GM18873 (cell line): ENCODE measurements around the gene EIF2S2.

ENCODE experiments used
- ATAC-seq: cut with Tn5 transposase; IDR thresholded peaks from one replicate; pipeline ENCODE4 v1.9.1; 2021; ENCODE audit warnings: mild to moderate bottlenecking, moderate library complexity, moderate number of reproducible peaks; ENCODE audit not compliant: unreplicated experiment, low FRiP score

The EIF2S2 gene

GRCh38 chr20:34066476-34067090 lies 45.5 kb downstream of the EIF2S2 start:
- no peak for ATAC-seq

GRCh38 chr20:34065260-34065659 lies 46.8 kb downstream of the EIF2S2 start:
- no peak for ATAC-seq

DNA sequence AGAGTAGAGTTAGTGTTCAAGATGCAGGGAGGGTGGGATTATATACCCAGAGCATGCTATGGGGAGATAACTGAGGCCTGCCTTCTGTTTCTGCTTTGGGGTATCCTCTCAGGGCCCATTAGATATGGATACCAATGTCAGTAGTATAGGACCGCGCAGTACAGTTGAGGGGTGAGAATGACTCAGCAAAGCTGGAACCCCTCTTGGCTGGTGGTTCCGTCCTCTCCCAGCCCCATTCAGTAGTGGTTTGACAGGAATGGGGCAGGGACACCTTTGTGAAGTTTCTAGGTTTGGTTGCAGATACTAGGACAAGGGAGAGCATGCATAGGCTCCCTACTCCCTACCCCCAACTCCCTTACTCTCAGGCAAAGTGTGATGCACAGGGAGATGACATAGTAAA lies 47.8 kb downstream of the EIF2S2 start:
- no peak for ATAC-seq

GRCh38 chr20:34062570-34063482 lies 49.2 kb downstream of the EIF2S2 start:
- no peak for ATAC-seq

DNA sequence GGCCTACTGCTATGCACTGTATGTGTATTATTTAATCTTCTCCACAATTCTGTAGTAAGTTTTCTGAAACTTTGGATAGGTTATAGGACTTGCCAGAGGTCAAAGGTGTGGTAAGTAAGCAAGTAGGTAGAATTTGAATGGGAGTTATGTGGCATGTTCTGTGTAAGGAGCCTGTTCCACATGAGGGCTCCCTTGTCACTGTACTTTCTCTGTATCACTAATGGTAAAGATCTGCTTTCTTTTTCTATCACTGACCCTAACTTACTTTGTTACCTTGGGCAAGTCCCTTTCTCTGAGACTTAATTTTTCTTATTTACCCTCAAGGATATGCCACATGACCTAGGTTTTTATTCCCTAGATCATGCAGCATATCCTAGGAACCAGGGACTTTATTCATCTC lies 50.3 kb downstream of the EIF2S2 start:
- ATAC-seq = no peak

GRCh38 chr20:34060970-34061369 lies 51.1 kb downstream of the EIF2S2 start:
- ATAC-seq = no peak

GRCh38 chr20:34058831-34059230 lies 53.2 kb downstream of the EIF2S2 start:
- no peak for ATAC-seq

DNA sequence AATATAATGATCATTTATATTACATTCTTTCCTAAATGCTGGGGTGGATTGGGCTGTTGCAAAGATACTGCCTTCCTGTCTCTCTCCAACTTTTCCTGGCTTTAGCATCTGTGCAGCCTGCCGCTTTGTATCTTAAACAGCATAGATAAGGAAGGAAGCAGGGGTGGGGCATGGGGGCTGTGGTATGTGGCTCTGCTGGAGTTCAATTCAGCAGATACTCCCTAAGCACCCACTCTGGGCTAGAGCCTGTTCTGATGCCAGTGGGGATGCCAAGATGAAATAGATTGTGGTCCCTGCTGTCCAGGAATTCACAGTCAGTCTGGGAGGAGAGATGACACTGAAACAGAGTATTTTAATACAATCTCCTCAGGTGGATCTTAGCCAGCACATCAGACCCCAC lies 56.8 kb downstream of the EIF2S2 start:
- no peak for ATAC-seq

- ATAC-seq = no peak
These were observed 59.6 kb downstream of the EIF2S2 start for GRCh38 chr20:34052414-34052813.

DNA sequence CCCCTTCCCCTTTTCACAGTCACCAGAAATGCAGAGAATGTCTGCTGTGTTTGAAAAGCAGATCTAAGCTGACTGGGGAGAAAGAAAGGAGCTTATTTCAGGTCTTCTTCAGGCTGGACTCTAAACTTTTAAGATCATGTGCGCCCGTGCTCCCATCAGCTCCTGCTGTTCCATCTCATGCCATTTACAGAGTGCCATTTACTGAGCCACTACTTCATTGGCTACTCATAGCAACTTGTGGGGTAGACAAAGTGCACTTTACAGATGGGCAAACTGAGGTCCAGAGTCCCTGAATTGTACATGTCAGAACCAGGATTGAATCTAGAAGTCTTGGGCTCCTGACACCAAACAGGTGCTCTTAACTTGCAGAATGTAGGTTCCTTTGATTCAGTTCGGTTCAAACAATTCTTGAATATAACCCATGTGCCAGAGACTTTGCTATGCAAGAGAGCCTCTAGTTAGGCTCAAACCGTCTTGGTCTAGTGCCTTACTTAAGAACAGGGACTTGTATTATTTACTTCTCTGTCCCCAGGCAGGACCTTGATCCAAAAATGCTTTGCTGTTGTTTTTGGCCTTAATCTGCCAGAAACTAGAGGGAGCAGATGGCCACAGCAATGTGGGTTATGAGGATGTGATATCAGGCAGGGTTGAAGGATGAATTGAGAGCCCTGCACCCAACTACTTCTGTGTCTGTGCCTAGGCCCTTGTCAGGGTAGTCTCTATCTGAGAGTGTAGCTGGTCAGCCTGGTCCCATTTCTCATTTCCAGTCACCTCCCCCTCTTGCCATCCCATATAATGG lies 61.9 kb downstream of the EIF2S2 start:
- ATAC-seq = no peak

GRCh38 chr20:34049389-34049788 lies 62.7 kb downstream of the EIF2S2 start:
- no peak for ATAC-seq

DNA sequence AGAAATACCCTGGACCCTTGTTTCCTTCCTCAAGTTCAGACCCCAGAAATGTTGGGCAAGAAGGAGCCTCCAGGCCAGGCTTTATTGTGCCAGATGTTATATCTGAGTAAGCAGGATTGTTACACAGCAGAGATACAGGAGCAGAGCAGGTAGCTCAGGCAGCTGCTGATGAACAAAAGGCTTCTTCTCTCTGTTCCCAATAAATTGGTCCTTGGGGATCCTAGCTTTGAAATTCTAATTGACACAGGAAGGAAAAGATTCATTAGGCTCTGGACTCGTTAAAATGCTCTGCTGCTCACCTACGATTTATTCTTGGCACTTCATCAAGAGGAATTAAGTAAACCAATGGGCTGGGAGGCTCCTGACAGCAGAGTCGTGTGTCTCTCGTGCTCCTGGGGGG lies 64.1 kb downstream of the EIF2S2 start:
- no peak for ATAC-seq

DNA sequence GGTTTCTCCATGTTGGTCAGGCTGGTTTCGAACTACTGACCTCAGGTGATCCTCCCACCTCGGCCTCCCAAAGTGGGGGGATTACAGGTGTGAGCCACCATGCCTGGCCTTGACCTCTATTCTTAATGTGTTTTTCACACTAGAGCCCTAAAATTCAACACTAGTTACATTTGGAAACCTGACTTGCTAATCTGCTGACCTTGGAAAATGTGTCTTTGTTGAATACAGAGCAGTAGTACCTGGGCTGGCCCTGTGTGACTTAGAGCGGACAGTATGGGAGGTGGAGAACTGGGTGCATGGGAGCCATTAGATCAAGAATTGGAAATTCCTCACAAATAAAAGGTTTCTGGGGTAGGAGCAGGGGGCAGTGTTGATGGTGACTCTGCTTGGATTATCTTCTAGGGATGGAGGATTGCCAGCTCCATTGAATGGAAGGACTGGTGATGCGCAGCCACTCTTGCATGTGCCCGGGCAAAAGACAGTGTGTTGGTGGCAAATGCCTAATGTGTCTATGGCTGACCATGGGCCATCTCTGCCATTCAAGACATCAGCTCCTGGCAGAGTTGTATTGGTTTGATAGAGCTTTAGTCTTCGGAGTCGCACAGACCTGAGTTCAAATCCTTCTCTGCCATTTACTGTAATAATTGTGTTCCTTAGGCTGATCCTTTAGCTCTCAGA lies 64.9 kb downstream of the EIF2S2 start:
- no peak for ATAC-seq

DNA sequence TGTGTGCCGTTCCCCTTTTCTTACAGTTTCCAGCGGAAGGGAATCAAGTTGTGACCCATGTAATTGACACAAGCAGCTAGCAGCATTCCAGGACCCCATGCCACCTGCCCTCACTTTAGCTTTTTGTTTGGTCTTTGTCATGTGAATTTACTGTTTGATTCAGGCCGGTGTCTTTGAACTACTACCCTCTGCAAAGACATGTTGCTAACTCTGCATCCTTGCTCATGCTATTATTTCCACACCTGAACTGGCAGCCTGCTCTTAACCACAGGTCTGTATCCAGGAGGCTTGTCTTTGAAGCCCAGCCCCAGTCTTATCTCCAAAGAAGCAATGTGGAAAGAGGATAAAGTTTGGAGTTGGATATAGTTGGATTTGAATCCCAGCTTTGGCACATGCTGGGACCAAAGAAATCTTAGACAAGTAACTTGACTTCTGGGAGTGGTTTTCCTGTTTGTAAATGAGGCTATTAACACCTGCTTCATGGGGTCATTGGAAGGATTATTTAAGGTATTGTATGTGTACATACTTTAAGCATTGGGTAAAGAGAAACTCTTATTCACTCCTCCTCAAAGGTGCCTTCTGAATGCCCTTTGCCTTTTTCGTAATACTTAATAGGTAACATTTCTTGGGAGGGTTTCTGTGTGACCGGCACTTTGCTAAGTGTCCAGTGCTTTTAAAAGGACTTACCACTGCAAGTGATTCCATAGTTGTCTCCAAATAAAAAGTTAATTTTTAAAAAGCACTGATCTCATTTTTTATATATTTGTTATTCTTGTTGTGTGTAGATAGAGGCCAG lies 65.9 kb downstream of the EIF2S2 start:
- no peak for ATAC-seq

DNA sequence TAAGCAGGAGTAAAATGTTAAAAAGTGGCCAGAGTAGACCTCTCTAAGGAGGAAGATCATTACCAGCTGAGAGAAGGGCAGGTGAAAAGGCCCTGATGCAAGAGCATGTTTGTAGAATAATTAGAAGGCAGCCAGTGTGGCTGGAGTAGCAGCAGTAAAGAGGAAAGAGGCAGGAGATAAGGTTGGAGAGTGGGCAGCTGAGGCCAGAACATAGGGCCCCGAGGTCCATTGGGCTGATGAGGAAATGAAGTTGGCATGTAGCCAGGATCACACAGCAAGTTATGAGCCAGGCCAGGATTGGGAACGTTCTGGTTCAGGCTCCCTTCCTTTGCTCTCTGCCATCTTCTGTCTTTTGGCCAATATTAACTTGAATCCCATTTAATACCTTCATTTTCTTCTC lies 66.7 kb downstream of the EIF2S2 start:
- ATAC-seq = no peak

DNA sequence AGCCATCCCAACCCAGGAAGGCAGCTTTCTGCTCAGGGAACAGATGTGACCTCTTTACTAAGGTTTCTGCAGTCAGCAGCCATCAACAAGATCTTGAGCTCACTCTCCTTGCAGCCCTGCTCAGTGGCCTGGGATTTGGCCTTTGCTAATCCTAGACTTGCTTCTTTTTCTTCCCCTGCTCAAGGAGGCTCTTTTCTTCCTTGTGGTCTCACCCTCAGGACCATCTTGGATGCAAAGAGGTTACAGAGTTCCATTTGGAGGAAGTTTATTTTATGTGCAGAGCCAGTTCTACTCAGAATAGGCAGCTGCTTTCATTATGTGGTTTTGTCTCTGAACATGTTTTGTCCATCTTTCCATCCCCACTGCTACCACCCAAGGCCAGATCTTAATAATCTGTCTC lies 69.0 kb downstream of the EIF2S2 start:
- no peak for ATAC-seq

DNA sequence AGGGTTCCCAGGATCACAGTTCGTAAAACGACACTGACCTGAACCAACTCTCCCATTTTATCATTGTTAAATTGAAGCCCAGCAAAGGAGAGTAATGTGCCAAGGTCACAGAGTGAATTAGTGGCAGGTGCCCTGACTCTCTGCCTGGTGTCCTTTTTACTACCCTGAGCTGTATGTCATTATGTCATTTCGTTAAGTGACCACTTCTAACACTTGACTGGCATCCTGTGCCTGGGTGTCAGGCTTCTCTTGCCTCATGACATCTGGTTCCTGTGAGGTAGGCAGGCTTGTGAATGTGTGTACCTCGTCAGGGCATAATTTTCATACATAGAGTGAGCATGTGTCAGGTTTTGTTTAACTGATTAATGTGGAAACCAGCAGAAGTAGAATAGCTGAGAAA lies 69.8 kb downstream of the EIF2S2 start:
- ATAC-seq = no peak

DNA sequence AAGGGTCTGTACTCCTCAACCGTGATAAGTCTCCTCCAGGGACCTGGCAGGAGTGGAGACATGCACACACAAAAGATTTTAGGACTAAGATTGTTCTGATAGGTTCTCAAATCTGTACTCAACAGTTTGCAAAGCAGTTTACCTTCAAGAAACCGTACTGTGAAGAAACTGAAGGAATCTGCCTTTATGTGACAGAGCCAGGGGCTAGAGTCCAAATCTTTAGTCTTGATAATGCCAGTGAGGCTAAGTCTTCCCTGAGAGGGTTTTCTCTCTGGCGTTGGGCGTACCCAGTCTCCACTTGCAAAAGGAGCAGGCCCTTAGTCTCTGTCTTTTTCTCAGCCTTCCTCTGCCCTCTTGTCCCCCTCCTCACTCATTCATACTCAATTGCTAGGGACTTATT lies 70.8 kb downstream of the EIF2S2 start:
- no peak for ATAC-seq

DNA sequence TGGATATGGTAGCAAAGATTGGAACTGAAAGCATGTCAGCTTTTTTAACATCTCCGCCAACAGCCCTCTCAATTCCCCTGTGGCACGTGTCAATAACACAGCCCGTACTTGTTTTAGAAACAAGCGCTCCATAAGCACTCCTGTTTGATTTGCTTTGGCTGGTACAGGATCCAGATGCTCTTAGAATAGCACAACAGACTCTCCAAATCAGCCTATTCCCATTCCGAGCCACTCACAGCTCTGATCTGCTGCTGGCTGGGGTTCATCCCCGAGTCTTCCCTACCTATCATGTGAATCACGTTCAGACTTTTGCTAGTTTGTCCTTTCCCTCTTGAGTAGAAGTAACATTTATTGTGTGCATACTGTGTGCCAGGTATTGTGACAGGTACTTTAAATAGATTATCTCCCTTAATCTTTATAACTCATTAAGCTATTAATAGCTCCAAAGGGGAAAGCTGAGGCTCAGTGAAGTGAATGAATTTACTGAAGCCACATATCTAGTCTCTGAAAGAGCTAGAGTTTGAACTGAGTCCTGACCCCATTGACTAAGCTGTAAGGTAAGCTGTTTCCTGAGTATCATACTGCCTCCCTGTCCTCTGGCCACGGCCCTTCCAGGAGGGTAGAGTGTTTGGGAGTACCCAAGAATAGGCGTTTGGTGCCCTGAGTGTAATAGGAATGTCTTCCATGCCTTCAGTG lies 71.6 kb downstream of the EIF2S2 start:
- no peak for ATAC-seq
